ENCODE results near the gene CHRNA10. TPM values are rescaled to one million over a fixed set of nuclear protein-coding genes. Genes with fewer than 3 reads are reported as not detected.
"Not testable (repeated sequence)": the region's sequence is repeated elsewhere in the genome, so short reads cannot be mapped to it uniquely, and the experiment has no call there.

Gene CHRNA10
- total RNA-seq, 4 donors from 2014 or later, result 0.54 to 2.3 (median 1.6) TPM

GRCh38 chr11:3645552-3645951 lies 25.6 kb downstream of the CHRNA10 start:
- Histone ChIP-seq H3K4me3 (replicated peaks in 1 of 3) (no peak overlapping the region), H3K9me3 (no peaks in the 10 kb centered on the region), H3K4me1 (peaks cover 13% of the 10 kb centered on the region in 2 donors), H3K27ac (no peak overlapping the region), H3K27me3 (no peaks in the 10 kb centered on the region), H3K36me3 (no peaks in the 10 kb centered on the region)
- WGBS, 2 donors, result 84 to 86% methylated on average over 6 to 7 of the region's 7 CpGs
- TF ChIP-seq CTCF (IDR thresholded peaks at IDR 0.05) (no peak), POLR2A (IDR thresholded peaks at IDR 0.05) (no peak)
- no peak for DNase-seq
- intact Hi-C loops (cut with DNase I), result no loop called here

- TF ChIP-seq CTCF (IDR thresholded peaks at IDR 0.05), result no peak
- no peak for TF ChIP-seq POLR2A (IDR thresholded peaks at IDR 0.05)
- Histone ChIP-seq H3K9me3 (no peaks in the 10 kb centered on the region), H3K4me1 (peaks cover 13% of the 10 kb centered on the region in 2 donors), H3K4me3 (replicated peaks in 1 of 3) (no peak within 1 kb of the TSS), H3K27ac (no peak within 1 kb of the TSS), H3K27me3 (no peaks in the 10 kb centered on the region), H3K36me3 (no peaks in the 10 kb centered on the region)
- intact Hi-C loops (cut with DNase I), result no loop called here
- WGBS, 2 donors, result 71 to 79% methylated on average over 4 of the region's 4 CpGs
- no peak for DNase-seq
Measured at GRCh38 chr11:3644817-3645235, 26.4 kb downstream of the CHRNA10 start, which contains the start of gene ART1. Gene ART1, plus strand, starts transcription at chr11:3645128. Its CDS starts 14,086 bp downstream, at chr11:3659214.

- 40 to 41% methylated on average over 11 of the region's 11 CpGs for WGBS, 2 donors
- H3K4me1 ChIP-seq, result peaks cover 13% of the 10 kb centered on the region in 2 donors
- peak overlapping the region in 1 of 3 donors; percentile 62 for H3K4me3 ChIP-seq (replicated peaks in 1 of 3)
- H3K27me3 ChIP-seq; H3K27ac ChIP-seq; intact Hi-C loops (cut with DNase I); H3K9me3 ChIP-seq; H3K36me3 ChIP-seq: not testable (repeated sequence)
- DNase-seq, result peak; percentile 27 to 35
Measured at GRCh38 chr11:3643102-3643546, 28.1 kb downstream of the CHRNA10 start.

GRCh38 chr11:3642071-3642951 lies 28.9 kb downstream of the CHRNA10 start:
- peaks cover 13% of the 10 kb centered on the region in 2 donors for H3K4me1 ChIP-seq
- peak overlapping the region in 2 of 3 donors; percentile 44 to 55 for H3K27ac ChIP-seq
- no peaks in the 10 kb centered on the region for H3K36me3 ChIP-seq
- TF ChIP-seq CTCF (IDR thresholded peaks at IDR 0.05), result no peak
- TF ChIP-seq POLR2A (IDR thresholded peaks at IDR 0.05), result peak in 1 of 2 donors; percentile 79
- H3K9me3 ChIP-seq, result no peaks in the 10 kb centered on the region
- H3K4me3 ChIP-seq (replicated peaks in 1 of 3), result peak overlapping the region; percentile 38 to 62 (median 45)
- DNase-seq, result peak; percentile 82 to 88
- WGBS, 2 donors, result 2 to 5% methylated on average over 19 to 21 of the region's 55 CpGs
- H3K27me3 ChIP-seq, result no peaks in the 10 kb centered on the region
- intact Hi-C loops (cut with DNase I), result no loop called here

GRCh38 chr11:3641701-3642070 lies 29.5 kb downstream of the CHRNA10 start, which contains the start of gene ART5:
Gene ART5, minus strand, starts transcription at chr11:3641992. Its CDS starts 130 bp downstream, at chr11:3641862.
- no peaks in the 10 kb centered on the region for H3K36me3 ChIP-seq
- TF ChIP-seq POLR2A (IDR thresholded peaks at IDR 0.05), result no peak
- TF ChIP-seq CTCF (IDR thresholded peaks at IDR 0.05), result no peak
- DNase-seq, result no peak
- peak within 1 kb of the TSS; percentile 38 to 62 (median 45) for H3K4me3 ChIP-seq (replicated peaks in 1 of 3)
- H3K9me3 ChIP-seq, result no peaks in the 10 kb centered on the region
- intact Hi-C loops (cut with DNase I), result no loop called here
- H3K27me3 ChIP-seq, result no peaks in the 10 kb centered on the region
- WGBS, 2 donors, result 32 to 33% methylated on average over 5 to 9 of the region's 21 CpGs
- H3K4me1 ChIP-seq, result peaks cover 13% of the 10 kb centered on the region in 2 donors
- H3K27ac ChIP-seq, result peak within 1 kb of the TSS in 2 of 3 donors; percentile 44 to 55

All from thyroid gland (tissue), 4 donors.